NK-92 (cell line): ENCODE data around the gene ZMYND15.

Experiments
- DNase-seq: peaks from one replicate; lab custom pipeline; 2025; ENCODE audit not compliant: unreplicated experiment; lab: John Stamatoyannopoulos, UW

Gene ZMYND15

GRCh38 chr17:4715063-4715744, 24.4 kb upstream of the ZMYND15 start:
- DNase-seq: no peak

- no peak for DNase-seq
These were observed 23.6 kb upstream of the ZMYND15 start for GRCh38 chr17:4716081-4716480.

GRCh38 chr17:4717791-4718190, 21.8 kb upstream of the ZMYND15 start:
- DNase-seq: no peak

- DNase-seq: no peak
These were observed 21.4 kb upstream of the ZMYND15 start for GRCh38 chr17:4718276-4718675.

GRCh38 chr17:4719146-4719545, 20.5 kb upstream of the ZMYND15 start:
- no peak for DNase-seq

GRCh38 chr17:4719684-4720221, 19.9 kb upstream of the ZMYND15 start:
- DNase-seq: no peak

- no peak for DNase-seq
These were observed 18.8 kb upstream of the ZMYND15 start for GRCh38 chr17:4720787-4721186.

GRCh38 chr17:4721203-4722135, 18.2 kb upstream of the ZMYND15 start:
- no peak for DNase-seq

GRCh38 chr17:4722678-4723240, 16.9 kb upstream of the ZMYND15 start:
- DNase-seq: no peak

GRCh38 chr17:4724650-4725049, 15.0 kb upstream of the ZMYND15 start:
- DNase-seq: no peak

- no peak for DNase-seq
These were observed 13.9 kb upstream of the ZMYND15 start for GRCh38 chr17:4725646-4726310.

- no peak for DNase-seq
These were observed 11.5 kb upstream of the ZMYND15 start for GRCh38 chr17:4728124-4728523.

- no peak for DNase-seq
These were observed 6.5 kb upstream of the ZMYND15 start for GRCh38 chr17:4733073-4733531.

- no peak for DNase-seq
These were observed 4.7 kb upstream of the ZMYND15 start for GRCh38 chr17:4734857-4735475.

- no peak for DNase-seq
These were observed 3.6 kb upstream of the ZMYND15 start for GRCh38 chr17:4735876-4736651.

- DNase-seq: no peak
These were observed 1.2 kb upstream of the ZMYND15 start for GRCh38 chr17:4738136-4739121.

- DNase-seq: no peak
These were observed 355 bp downstream of the ZMYND15 start for GRCh38 chr17:4740025-4740351.

GRCh38 chr17:4740584-4740983, 951 bp downstream of the ZMYND15 start:
- no peak for DNase-seq

GRCh38 chr17:4741544-4741943, 1.9 kb downstream of the ZMYND15 start:
- no peak for DNase-seq
